HuH-7 (cell line): ENCODE results near the gene NUP93.
"Not testable (repeated sequence)": the region's sequence is repeated elsewhere in the genome, so short reads cannot be mapped to it uniquely, and the experiment has no call there.

Source experiments
- DNase-seq: peaks from one replicate; pipeline ENCODE4 v3.0.0; 2011; ENCODE audit warnings: low spot score

The NUP93 gene

GRCh38 chr16:56709443-56710040, 20.4 kb upstream of the NUP93 start:
- DNase-seq = no peak

- DNase-seq = no peak
Observed at GRCh38 chr16:56710181-56710737, 19.7 kb upstream of the NUP93 start.

- no peak for DNase-seq
Observed at GRCh38 chr16:56711862-56712261, 18.1 kb upstream of the NUP93 start.

- DNase-seq = no peak
Observed at GRCh38 chr16:56713794-56714193, 16.1 kb upstream of the NUP93 start.

GRCh38 chr16:56715126-56715525, 14.8 kb upstream of the NUP93 start:
- no peak for DNase-seq

GRCh38 chr16:56716761-56717160, 13.2 kb upstream of the NUP93 start:
- no peak for DNase-seq

- not testable (repeated sequence) for DNase-seq
Observed at GRCh38 chr16:56717532-56717931, 12.4 kb upstream of the NUP93 start.

- no peak for DNase-seq
Observed at GRCh38 chr16:56722200-56722842, 7.6 kb upstream of the NUP93 start.

- DNase-seq = no peak
Observed at GRCh38 chr16:56724191-56724590, 5.7 kb upstream of the NUP93 start.

GRCh38 chr16:56726283-56726682, 3.6 kb upstream of the NUP93 start:
- DNase-seq = no peak

GRCh38 chr16:56726926-56727325, 3.0 kb upstream of the NUP93 start:
- DNase-seq = no peak

- DNase-seq = no peak
Observed at GRCh38 chr16:56728027-56728426, 1.9 kb upstream of the NUP93 start.

GRCh38 chr16:56728980-56729734, 772 bp upstream of the NUP93 start:
- DNase-seq = no peak

GRCh38 chr16:56732366-56732765, 2.4 kb downstream of the NUP93 start:
- no peak for DNase-seq

- DNase-seq = no peak
Observed at GRCh38 chr16:56732832-56733231, 2.9 kb downstream of the NUP93 start.

GRCh38 chr16:56734429-56734828, 4.5 kb downstream of the NUP93 start:
- no peak for DNase-seq

GRCh38 chr16:56736476-56736875, 6.5 kb downstream of the NUP93 start:
- DNase-seq = no peak

GRCh38 chr16:56737539-56737938, 7.6 kb downstream of the NUP93 start:
- DNase-seq = no peak

GRCh38 chr16:56738221-56738620, 8.3 kb downstream of the NUP93 start:
- DNase-seq = no peak

GRCh38 chr16:56739378-56739777, 9.4 kb downstream of the NUP93 start:
- DNase-seq = not testable (repeated sequence)

- DNase-seq = no peak
Observed at GRCh38 chr16:56741399-56741798, 11.5 kb downstream of the NUP93 start.

- no peak for DNase-seq
Observed at GRCh38 chr16:56742030-56742984, 12.4 kb downstream of the NUP93 start.
